GM21360 (cell line): Measurements from ENCODE around the gene ANKRD13B.

Experiments used
- ATAC-seq: cut with Tn5 transposase; IDR thresholded peaks from one replicate; pipeline ENCODE4 v1.9.1; 2021; ENCODE audit warnings: mild to moderate bottlenecking, moderate library complexity; ENCODE audit not compliant: unreplicated experiment

ANKRD13B gene

DNA sequence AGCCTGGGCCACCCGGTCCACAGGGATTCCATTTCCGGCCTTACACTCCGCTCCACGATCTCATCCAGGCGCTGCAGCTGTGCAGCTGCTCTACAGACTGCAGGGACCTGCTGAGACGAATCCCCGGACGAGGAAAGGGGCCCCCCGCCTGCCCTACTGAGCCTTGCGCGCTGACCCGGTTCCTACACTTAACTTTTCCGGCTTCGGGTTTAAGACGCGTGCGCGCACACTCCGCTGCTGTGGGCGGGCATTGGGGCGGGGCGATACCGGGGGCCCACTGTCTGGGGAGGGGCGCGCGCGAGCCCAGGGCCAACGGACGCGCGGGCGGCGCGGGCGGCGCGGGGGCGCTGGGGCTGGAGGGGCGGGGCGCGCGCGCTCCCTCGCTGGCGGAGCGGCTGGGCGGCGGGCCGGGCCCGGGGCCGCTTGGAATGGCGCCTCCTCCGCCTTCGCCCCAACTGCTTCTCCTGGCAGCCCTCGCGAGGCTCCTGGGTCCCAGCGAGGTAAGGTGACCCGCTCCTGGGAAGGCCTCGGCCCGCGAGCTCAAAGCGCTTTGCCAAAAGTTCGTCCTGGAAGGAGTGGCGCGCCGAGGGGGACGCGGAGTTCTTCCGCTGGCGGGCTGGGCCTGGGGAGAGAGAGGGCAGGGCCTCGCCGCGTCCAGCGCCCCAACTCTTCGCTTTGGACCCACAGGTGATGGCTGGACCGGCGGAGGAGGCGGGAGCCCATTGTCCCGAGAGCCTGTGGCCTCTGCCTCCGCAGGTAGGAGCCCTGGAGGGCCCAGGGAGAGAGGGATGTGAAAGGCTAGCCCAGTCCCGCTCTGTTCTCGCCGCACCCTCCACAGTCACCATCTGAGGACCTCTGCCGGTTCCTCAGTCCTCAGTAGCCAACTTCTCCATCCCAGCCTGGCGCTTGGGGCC, 24.3 kb upstream of the ANKRD13B start, which contains the start of gene TP53I13:
TP53I13 (plus strand) TSS at position 371 of the 914 bp plus-strand sequence; CDS start at position 429, 58 bp downstream.
- ATAC-seq = peak; percentile 37

DNA sequence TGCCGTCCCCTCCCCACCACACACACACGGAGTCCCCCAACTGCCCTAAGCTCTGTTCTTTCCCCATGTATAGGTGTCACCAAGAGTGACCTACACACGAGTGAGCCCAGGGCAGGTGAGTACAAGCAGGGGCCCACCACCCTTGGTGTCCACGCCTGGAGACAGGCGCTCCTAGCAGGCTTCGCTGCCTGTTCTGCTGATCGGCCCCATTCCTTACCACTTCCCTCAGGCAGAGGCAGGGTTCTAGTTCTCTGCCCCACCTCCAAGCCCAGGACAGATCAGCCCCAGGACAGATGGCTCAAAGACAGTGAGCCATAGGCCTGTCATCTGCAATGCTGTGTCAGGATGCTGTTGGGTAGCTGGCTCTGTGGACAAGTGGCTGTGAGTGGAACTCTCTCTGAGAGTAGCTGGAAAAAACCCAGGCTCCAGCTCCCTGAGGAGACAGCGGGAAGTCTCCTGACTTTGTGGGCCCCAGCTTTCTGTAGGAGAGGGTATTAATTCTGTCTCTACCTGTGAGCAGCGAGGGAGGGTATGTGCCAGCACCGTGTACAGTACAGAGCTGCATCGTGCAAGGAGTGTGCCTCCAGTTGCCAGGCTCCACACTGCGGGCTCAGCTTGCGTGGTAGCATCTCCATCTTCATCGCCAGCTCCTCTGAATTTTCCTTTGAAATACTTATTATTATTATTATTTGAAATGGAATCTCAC, 23.5 kb upstream of the ANKRD13B start:
- no peak for ATAC-seq

DNA sequence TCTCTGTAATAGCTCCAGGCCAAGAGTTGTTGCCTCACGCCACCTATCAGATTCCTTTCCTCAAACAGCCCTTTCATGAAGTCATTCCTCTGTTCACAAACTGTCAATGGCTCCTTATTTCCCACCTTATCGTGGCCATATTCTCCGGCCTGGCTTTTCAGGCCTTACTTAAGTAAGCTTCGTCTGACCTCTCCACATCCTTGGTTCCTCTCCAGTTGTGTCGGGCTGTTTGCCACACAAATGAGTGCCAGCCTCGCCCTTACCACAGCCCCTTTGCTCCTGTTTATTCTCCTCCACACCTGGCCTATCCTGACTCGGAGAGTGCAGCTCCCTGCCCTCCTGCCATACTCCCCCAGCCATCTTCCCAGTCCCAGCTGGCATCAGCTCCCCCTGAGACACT, 22.4 kb upstream of the ANKRD13B start:
- ATAC-seq = no peak

DNA sequence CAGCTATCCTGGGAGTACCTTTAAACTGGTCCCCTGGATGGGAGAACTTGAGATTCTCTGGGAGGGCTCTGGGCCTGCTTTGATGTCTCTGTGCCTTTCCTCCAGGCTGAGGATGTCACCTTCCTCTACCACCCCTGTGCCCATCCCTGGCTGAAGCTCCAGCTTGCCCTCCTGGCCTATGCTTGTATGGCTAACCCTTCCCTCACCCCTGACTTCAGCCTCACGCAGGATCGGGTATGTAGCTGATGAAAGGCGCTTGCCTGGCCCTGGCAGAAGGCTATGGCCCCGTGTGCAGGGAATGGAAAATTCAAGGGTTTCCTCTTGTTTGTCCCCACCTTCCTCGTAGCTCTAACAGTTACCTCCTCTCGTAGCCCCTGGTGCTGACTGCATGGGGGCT, 21.4 kb upstream of the ANKRD13B start:
- no peak for ATAC-seq

DNA sequence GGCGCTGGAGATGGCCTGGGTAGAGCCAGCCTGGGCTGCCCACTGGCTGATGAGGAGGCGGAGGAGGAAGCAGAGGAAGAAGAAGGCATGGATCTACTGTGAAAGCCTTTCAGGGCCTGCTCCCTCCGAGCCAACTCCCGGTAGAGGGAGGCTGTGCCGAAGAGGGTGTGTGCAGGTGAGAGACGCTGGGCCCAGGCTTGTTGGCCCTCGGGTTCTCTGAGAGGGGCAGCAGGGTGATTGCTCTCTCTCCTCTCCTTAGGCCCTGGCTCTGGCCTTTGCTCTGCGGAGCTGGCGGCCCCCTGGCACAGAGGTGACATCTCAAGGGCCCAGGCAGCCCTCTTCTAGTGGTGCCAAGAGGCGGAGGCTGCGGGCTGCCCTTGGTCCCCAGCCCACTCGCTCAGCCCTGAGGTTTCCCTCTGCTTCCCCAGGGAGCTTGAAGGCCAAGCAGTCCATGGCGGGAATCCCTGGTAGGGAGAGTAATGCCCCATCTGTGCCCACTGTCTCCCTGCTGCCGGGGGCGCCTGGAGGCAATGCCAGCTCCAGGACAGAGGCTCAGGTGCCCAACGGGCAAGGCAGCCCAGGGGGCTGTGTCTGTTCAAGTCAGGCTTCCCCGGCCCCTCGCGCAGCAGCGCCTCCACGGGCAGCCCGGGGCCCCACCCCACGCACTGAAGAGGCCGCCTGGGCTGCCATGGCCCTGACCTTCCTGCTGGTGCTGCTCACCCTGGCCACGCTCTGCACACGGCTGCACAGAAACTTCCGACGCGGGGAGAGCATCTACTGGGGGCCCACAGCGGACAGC, 20.9 kb upstream of the ANKRD13B start:
- ATAC-seq = no peak

DNA sequence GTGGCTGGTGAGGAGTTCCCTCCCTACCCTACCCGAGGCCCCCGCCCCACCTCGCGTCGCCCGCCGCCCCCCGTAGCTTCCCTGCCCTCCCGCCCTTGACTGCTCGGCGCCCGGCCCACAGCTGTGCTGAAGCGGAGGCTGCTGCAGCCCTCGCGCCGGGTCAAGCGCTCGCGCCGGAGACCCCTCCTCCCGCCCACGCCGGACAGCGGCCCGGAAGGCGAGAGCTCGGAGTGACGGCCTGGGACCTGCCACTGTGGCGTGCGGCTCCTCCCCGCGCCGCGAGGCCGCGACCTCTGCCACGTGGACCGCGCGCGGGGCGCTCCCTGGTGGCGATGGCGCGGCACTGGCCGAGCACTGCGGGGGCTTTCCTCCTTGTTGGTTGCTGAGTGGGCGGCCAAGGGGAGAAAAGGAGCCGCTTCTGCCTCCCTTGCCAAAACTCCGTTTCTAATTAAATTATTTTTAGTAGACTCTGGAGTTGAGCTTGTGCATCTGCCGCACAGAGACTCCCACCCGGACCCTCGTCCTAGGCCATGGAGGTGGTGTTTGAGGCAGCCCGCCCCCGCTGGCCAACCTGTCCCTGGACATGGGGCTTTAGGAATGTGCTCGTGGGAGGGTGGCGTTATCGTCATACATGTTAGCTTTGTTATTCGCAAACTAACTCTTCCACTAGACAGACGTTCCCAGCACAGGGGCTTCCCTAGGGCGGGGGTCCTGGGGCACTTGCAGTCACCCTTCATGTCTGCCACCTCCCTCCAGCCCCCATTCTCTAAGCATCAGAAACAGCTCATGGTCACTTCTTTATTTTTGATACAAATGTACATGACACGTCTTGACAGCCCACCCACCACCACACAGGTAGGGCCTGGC, 20.0 kb upstream of the ANKRD13B start:
- no peak for ATAC-seq

DNA sequence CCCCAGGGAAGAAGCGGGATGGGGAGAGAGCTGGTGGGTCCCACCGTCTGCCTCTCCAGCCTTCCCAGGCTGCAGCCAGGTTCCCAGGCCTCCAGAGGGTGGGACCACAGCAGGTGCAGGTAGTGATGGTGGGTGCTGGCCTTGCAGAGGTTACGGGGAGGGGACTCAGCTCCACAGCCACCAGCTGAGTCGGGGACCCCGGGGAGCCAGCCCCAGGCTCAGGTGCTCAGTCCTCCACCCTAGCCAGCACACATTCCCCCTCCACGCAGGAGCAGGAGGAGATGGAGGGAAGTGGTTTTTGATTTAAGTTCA, 19.4 kb upstream of the ANKRD13B start:
- no peak for ATAC-seq

DNA sequence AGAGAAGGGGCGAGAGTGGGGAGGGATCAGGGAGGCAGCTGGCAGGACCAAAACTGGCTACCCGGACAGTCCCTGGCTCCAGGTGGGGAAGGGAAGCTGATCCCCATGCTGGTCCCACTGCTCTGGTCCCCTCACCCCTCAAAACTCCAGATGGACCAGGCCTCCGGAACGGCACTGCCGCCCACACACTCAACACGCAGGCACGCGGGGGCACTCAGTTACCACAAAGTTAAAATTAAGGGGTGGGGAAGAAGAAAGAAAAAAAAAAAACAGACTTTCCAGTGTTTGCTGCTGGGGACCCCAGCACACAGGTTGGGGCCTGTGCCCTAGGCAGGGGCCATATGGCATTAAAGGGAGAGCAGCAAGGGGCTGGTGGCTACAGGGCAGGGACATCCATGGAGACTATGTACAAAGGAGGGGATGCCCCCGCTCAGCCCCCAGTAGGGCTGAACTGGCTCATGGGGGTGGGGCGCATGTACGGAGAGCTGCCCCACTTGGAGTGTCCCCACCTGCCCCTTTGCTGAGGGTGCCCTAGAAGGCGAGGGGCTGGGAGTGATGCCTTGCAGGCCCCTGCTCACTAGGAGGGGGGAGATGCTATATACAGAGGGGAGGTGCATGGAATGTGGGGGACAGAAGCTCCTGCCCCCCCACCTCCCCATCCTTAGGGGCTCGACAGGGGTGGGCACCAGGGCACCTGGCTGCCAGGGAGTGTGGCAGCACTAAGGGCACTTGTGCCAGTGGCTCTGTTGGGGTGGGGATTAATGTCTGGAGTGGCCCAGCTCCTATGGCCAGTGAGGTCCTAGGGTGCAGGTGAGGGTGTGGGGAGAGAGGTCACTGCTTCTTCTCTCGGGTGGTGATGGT, 18.8 kb upstream of the ANKRD13B start:
- no peak for ATAC-seq

DNA sequence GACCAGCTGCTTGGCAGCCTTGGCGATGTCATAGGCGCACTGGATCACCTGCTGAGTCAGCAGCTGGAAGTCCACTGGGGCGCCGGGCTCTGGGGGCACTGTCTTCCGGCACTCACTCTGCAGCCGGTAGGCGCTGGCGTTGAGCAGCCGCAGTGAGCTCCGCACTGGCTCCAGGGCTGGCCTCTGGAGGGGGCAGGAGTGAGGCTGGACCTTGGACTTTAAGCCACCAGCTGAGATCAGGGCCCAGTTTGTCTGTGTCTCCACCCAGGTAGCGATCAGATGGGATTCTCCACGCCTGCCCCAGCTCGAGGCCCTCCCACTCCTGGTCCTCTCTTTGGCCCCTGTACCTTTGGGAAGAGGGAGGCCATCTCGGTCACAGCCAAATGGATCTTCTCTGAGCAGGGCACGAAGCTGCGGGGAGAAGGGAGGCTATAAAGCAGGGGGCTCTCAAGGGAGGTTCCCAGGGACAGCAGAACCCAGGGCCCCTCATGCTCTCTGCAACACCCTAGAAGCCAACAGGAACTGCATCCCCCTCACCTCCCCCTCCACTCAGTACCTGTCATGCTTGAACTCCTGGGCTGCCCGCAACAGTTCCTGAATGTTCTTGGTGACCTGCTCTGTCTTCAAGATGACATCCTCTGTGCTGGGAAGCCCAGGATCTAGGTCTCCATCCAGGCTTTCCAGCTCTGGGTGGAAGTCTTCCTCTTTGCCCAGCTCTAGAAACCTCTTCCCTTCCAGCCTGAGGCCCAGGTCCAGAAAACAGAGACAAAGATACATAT, 18.0 kb upstream of the ANKRD13B start:
- no peak for ATAC-seq

DNA sequence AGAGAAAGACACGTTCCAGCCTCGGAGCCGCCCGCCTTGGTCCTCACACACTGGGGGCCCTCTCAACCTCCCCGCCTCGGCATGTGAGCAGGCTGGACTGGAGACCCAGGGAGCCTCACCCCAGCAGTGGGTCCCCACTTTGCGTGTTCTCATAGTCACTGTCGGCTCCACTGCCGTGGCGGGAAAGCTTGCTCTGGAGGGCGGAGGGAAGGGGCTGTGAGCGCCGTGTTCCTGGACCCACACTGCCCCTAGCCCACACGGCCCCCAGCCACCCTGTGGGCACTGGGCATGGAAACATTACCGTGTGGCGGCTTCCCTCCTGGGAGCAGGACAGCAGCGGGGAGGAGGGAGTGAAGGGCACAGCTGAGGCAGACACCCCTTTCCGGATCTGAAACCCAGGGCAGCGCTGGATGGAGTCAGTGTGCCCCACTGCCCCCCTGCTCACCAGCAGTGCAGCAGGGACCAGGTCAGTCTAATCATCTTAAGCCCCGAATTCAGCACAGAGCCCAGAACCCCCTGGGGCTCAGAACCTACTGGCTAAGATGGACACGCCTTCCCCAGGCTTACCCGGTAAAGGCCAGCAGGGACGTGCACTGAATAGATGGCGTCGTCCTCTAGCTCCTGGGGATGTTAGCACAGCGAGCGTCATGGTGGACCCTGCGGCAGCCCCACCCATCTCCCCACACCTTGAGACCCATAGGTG, 17.3 kb upstream of the ANKRD13B start:
- ATAC-seq = no peak

DNA sequence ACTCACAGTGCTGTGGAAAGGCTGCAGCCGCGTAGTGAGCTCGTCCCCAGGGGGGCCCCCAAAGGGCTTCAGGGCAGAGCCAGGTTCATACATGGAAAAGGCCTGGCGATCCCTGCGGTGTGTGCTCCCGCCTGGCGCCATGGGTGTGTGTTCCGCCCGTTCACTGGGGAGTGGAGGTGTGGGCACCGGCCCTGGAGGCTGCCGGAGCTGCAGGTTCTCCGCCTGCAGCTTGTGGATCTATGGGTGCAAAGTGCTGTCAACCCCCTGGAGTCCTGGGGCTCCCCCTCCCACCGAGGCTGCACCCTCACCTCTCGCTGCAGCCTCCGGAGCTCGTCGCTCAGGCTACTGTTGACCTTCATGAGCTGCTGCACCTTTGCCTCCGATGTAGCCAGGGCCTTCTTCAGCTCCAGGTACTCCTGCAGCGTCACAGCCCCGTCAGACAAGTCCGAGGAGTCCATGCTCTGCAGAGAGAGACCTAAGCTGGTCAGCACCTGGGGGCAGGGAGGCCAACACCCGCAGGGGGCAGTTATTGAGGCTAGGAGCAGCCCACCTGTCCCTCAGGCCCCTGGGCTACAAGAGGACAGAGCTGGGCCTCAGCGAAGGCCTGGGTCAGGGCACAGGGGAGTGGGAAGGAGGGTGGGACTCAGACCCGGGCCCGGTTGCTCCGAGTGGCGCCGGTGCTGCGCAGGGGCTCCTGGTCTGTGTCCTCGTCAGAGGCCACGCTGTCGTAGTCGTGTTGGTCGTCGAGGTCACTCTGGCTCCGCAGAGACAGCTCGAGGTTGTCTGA, 16.5 kb upstream of the ANKRD13B start:
- no peak for ATAC-seq

DNA sequence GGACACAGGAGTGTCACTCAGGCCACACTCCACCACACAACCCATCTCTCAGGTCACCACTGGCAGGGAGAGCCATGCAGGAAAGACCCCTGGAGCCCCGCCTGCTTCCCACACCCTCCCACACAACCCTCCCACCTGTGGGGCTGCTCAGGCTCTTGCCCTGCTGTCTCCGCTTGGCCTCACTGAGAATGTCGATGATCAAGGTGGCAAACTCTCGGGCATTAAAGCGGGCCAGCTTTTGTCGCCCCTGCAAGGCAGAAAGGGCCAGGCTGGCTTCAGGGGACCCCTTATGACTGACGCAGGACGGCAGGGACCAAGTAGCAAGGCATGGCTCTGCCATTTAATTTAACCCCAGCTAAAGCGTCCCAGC, 15.9 kb upstream of the ANKRD13B start:
- no peak for ATAC-seq

DNA sequence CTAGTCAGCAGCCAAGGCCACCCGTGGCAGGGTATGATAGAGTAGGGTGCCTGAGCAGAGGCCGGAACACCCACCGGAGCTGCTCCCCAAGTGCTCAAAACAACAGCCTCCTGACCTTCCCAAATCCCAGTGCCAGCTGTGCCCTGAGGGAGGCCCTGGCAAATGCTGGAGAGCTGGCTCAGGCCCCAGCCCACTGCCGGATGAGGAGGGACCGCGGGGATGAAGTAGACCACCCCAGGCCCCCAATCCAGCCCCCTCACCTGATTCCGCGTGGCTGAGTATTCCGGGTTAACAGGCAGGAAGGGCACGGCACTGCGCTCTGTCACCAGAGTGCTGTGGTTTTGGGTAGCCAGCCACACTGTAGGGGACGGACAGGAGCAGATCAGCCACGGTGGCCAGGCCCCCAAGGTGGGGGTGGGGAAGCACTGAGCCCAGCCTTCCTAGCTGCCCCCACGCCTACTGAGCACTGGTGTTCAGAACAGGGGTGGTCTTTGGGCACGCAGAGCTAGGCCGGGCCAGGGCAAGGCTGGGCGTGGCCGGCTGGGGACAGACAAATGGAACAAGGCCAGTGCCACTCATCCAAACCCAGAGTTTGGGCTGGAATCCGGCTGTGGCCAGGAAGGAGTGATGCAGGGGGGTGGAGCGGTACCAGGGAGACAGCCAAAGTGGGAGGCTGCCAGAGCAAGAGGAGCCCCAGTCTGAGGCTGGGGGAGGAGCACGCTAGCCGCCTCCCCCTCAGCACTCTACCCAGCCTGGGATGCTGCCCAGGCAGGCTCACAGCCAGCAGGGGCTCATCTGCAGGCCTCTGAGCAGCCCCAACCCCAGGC, 15.3 kb upstream of the ANKRD13B start:
- ATAC-seq = no peak

DNA sequence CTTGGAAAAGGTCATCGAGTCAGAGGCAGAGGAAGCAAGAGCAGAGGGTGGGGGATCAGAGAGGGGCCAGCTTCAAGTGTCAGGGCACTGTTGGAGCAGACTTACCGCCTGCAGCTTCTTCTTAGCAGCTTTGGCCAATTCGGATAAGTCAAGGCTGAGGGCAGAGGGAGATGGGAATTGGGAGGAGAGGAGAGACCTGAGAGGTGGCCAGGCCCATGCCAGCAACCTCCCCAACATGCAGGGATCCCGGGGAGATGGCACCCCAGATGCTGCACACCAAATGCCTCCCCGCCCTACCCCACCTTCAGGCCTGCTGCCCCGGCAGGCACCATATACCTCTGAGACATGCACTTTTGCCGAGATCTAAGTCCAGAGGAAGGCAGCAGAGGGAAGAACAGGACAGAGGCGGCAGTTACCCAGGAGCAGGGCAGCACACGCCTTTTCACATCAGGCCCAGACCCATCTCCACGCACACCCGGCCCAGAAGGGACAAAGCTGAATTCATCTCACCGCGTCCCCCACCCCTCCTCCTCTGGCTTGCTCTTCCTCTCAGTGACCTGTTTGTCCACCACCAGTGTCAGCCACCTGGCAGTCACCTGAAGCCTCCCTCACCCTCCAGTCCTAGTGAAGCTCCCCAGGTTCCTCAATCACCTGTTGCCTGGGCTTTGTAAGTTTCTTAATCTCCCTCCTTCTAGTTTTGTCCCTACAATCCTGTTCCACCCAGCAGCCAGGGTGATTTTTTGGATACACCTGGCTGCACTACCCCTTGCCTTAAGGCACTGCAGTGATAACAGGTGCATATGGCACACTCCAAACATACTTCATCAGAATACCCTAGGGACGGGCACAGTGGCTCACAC, 14.1 kb upstream of the ANKRD13B start:
- no peak for ATAC-seq

DNA sequence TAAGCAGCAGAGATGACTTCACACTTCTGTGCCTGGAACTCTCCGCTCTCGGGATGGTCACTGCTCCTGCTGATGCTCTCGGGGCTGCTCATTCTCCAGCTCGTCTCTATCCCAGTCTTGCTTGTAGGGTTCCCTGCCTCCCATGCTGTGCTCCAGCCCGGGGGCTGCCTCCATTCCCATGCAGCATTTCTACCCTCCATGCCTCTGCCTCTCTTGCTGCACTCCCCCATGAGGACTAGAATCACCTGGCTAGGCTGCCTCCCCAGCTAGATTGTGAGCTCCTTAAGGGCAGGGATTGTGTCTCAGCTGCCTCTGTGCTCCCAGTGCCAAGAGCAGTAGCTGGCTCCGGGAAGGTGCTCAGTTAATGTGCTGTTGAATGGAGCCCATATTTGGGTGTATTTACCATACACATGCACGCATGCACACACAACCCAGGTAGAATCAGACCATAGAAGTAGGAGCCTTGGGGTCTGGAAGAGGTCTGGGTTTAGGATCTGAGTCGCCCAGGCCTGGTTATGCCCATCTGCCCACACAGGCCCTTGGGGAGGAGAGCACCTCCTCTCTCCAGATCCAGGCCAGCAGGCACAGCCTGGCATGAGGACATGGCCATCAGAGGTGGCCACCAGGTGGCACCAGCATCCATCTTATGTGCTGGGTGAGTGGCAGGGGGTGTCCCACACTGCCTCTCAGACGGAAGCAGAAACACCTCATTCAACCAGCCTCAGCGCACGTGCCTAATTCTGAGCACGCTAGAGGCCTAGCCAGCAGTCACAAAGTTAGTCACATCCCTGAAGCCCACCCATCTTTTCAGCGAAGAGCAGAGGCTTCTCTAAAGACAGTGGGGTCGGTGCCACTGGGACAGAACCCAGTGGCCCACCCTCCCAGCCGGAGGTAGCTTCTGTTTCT, 12.8 kb upstream of the ANKRD13B start:
- ATAC-seq = peak; percentile 74
